ENCODE results near the gene DHRSX.
"Not testable (repeated sequence)": the region's sequence is repeated elsewhere in the genome, so short reads cannot be mapped to it uniquely, and the experiment has no call there.

Gene DHRSX

GRCh38 chrX:2395261-2395992, 105.3 kb downstream of the DHRSX start:
- Histone ChIP-seq H3K79me2 (ENCODE audit: insufficient read depth, low read depth) (no peaks in the 10 kb centered on the region), H3K4me1 (ENCODE audit: low read depth, poor library complexity, severe bottlenecking) (no peaks in the 10 kb centered on the region), H3K27me3 (ENCODE audit: insufficient read depth, low read depth) (no peaks in the 10 kb centered on the region), H3K27ac (no peak overlapping the region), H3K9ac (no peak overlapping the region), H2AFZ (ENCODE audit: low read depth) (no peak overlapping the region), H3K36me3 (ENCODE audit: insufficient read depth) (no peaks in the 10 kb centered on the region), H3K4me3 (IDR thresholded peaks at IDR 0.05; ENCODE audit: insufficient read depth, low read depth, low read length) (no peak overlapping the region), H4K20me1 (ENCODE audit: insufficient read depth) (no peaks in the 10 kb centered on the region), H3K4me2 (no peak overlapping the region)
- TF ChIP-seq CTCF (conservative IDR thresholded peaks at IDR 0.05; ENCODE audit: low read depth, low read length) = no peak

- H3K9ac ChIP-seq = no peak overlapping the region
- TF ChIP-seq CTCF (conservative IDR thresholded peaks at IDR 0.05; ENCODE audit: low read depth, low read length) = no peak
- H4K20me1 ChIP-seq (ENCODE audit: insufficient read depth) = no peaks in the 10 kb centered on the region
- H3K27ac ChIP-seq = no peak overlapping the region
- no peak overlapping the region for H3K4me3 ChIP-seq (IDR thresholded peaks at IDR 0.05; ENCODE audit: insufficient read depth, low read depth, low read length)
- no peaks in the 10 kb centered on the region for H3K27me3 ChIP-seq (ENCODE audit: insufficient read depth, low read depth)
- H2AFZ ChIP-seq (ENCODE audit: low read depth) = no peak overlapping the region
- no peaks in the 10 kb centered on the region for H3K79me2 ChIP-seq (ENCODE audit: insufficient read depth, low read depth)
- H3K4me1 ChIP-seq (ENCODE audit: low read depth, poor library complexity, severe bottlenecking) = no peaks in the 10 kb centered on the region
- H3K4me2 ChIP-seq = no peak overlapping the region
- no peaks in the 10 kb centered on the region for H3K36me3 ChIP-seq (ENCODE audit: insufficient read depth)
Observed at GRCh38 chrX:2391869-2392606, 108.7 kb downstream of the DHRSX start.

- H3K4me3 ChIP-seq (IDR thresholded peaks at IDR 0.05; ENCODE audit: insufficient read depth, low read depth, low read length) = no peak overlapping the region
- no peaks in the 10 kb centered on the region for H3K79me2 ChIP-seq (ENCODE audit: insufficient read depth, low read depth)
- no peak overlapping the region for H2AFZ ChIP-seq (ENCODE audit: low read depth)
- no peaks in the 10 kb centered on the region for H3K4me1 ChIP-seq (ENCODE audit: low read depth, poor library complexity, severe bottlenecking)
- no peaks in the 10 kb centered on the region for H3K27me3 ChIP-seq (ENCODE audit: insufficient read depth, low read depth)
- no peak overlapping the region for H3K9ac ChIP-seq
- no peak overlapping the region for H3K27ac ChIP-seq
- no peaks in the 10 kb centered on the region for H4K20me1 ChIP-seq (ENCODE audit: insufficient read depth)
- TF ChIP-seq CTCF (conservative IDR thresholded peaks at IDR 0.05; ENCODE audit: low read depth, low read length) = no peak
- no peaks in the 10 kb centered on the region for H3K36me3 ChIP-seq (ENCODE audit: insufficient read depth)
- H3K4me2 ChIP-seq = no peak overlapping the region
Observed at GRCh38 chrX:2390754-2391153, 110.0 kb downstream of the DHRSX start.

- not testable (repeated sequence) for H3K4me3 ChIP-seq (IDR thresholded peaks at IDR 0.05; ENCODE audit: insufficient read depth, low read depth, low read length)
Observed at GRCh38 chrX:2389731-2390130, 111.0 kb downstream of the DHRSX start.

GRCh38 chrX:2389324-2389723, 111.5 kb downstream of the DHRSX start:
- no peak overlapping the region for H3K4me2 ChIP-seq
- no peak overlapping the region for H2AFZ ChIP-seq (ENCODE audit: low read depth)
- TF ChIP-seq CTCF (conservative IDR thresholded peaks at IDR 0.05; ENCODE audit: low read depth, low read length) = no peak
- H3K4me3 ChIP-seq (IDR thresholded peaks at IDR 0.05; ENCODE audit: insufficient read depth, low read depth, low read length) = no peak overlapping the region
- H3K27me3 ChIP-seq (ENCODE audit: insufficient read depth, low read depth) = no peaks in the 10 kb centered on the region
- H3K9ac ChIP-seq = no peak overlapping the region
- H4K20me1 ChIP-seq (ENCODE audit: insufficient read depth) = no peaks in the 10 kb centered on the region
- H3K36me3 ChIP-seq (ENCODE audit: insufficient read depth) = no peaks in the 10 kb centered on the region
- no peaks in the 10 kb centered on the region for H3K79me2 ChIP-seq (ENCODE audit: insufficient read depth, low read depth)
- no peaks in the 10 kb centered on the region for H3K4me1 ChIP-seq (ENCODE audit: low read depth, poor library complexity, severe bottlenecking)
- no peak overlapping the region for H3K27ac ChIP-seq

More at GRCh38 chrX:2389731-2390130, 111.0 kb downstream of the DHRSX start:
- H3K4me2 ChIP-seq; H3K36me3 ChIP-seq (ENCODE audit: insufficient read depth); H3K9ac ChIP-seq; H3K4me1 ChIP-seq (ENCODE audit: low read depth, poor library complexity, severe bottlenecking); H2AFZ ChIP-seq (ENCODE audit: low read depth); H3K27ac ChIP-seq; H3K27me3 ChIP-seq (ENCODE audit: insufficient read depth, low read depth); H4K20me1 ChIP-seq (ENCODE audit: insufficient read depth); H3K79me2 ChIP-seq (ENCODE audit: insufficient read depth, low read depth): not testable (repeated sequence)
